GM23248 (cell line): ENCODE measurements around the gene RAB8A. TPM values are rescaled to one million over a fixed set of nuclear protein-coding genes. Genes with fewer than 3 reads are reported as not detected.

ENCODE experiments used
- DNase-seq: peaks from one replicate; pipeline ENCODE4 v3.0.0-alpha.2; 2015
- H2AFZ ChIP-seq: fragments of 200-600 bp; sonication (generic); 2 replicates; pipeline ENCODE4 v1.6.1; 2016; ENCODE audit warnings: antibody characterized with exemption
- H3F3A ChIP-seq: fragments of 200-600 bp; sonication (generic); 2 replicates; pipeline ENCODE4 v1.6.1; 2016; ENCODE audit warnings: mild to moderate bottlenecking, antibody characterized with exemption, mixed run types; ENCODE audit not compliant: insufficient read depth
- H3K27ac ChIP-seq: fragments of 200-600 bp; sonication (generic); 2 replicates; pipeline ENCODE4 v1.5.1; 2016; ENCODE audit warnings: mild to moderate bottlenecking
- H3K27me3 ChIP-seq: fragments of 200-600 bp; sonication (generic); replicated peaks from 2 replicates; pipeline ENCODE4 v1.6.1; 2016; ENCODE audit warnings: mild to moderate bottlenecking; ENCODE audit not compliant: insufficient read depth
- H3K36me3 ChIP-seq: fragments of 200-600 bp; sonication (generic); 2 replicates; pipeline ENCODE4 v1.6.1; 2016; ENCODE audit warnings: low read depth, mild to moderate bottlenecking
- H3K4me1 ChIP-seq: fragments of 200-600 bp; sonication (generic); 2 replicates; pipeline ENCODE4 v1.6.1; 2016; ENCODE audit warnings: mild to moderate bottlenecking; ENCODE audit not compliant: insufficient read depth
- H3K4me2 ChIP-seq: fragments of 200-600 bp; sonication (generic); one replicate; pipeline ENCODE4 v1.6.1; 2016; ENCODE audit warnings: mild to moderate bottlenecking; ENCODE audit not compliant: unreplicated experiment
- H3K4me3 ChIP-seq: fragments of 200-600 bp; sonication (generic); 2 replicates; pipeline ENCODE4 v1.5.1; 2016; ENCODE audit warnings: mild to moderate bottlenecking
- H3K79me2 ChIP-seq: fragments of 200-600 bp; sonication (generic); 2 replicates; pipeline ENCODE4 v1.6.1; 2016; ENCODE audit warnings: mild to moderate bottlenecking; ENCODE audit not compliant: insufficient read depth
- H3K9ac ChIP-seq: fragments of 200-600 bp; sonication (generic); 2 replicates; pipeline ENCODE4 v1.6.1; 2016; ENCODE audit warnings: mild to moderate bottlenecking
- H3K9me2 ChIP-seq: fragments of 200-600 bp; sonication (generic); 2 replicates; pipeline ENCODE4 v1.6.1; 2016; ENCODE audit warnings: mixed run types, mild to moderate bottlenecking, moderate library complexity; ENCODE audit not compliant: insufficient read depth
- H3K9me3 ChIP-seq: fragments of 200-600 bp; sonication (generic); one replicate; pipeline ENCODE4 v1.6.1; 2017; ENCODE audit warnings: low read depth
- H4K20me1 ChIP-seq: fragments of 200-600 bp; sonication (generic); 2 replicates; pipeline ENCODE4 v1.6.0; 2016; ENCODE audit not compliant: insufficient read depth
- EZH2 ChIP-seq: fragments of 200-600 bp; sonication (generic); IDR thresholded peaks from 2 replicates; pipeline ENCODE4 v1.6.1; 2018; ENCODE audit warnings: antibody characterized with exemption, mild to moderate bottlenecking; ENCODE audit not compliant: insufficient read depth, poor library complexity, severe bottlenecking
- EZH2phosphoT487 ChIP-seq: fragments of 200-600 bp; sonication (generic); IDR thresholded peaks from 2 replicates; pipeline ENCODE4 v1.6.1; 2018; ENCODE audit warnings: antibody characterized with exemption, moderate library complexity, mild to moderate bottlenecking, low read depth; ENCODE audit not compliant: insufficient read depth
- WGBS, 2 experiments: methylation state at CpG; one replicate each; pipeline ENCODE4 v1.1.6; 2015 to 2017; ENCODE audit warnings: low lambda C conversion rate in 2 of 2, low coverage in 1 of 2; ENCODE audit errors: missing lambda C conversion rate in 2 of 2; 5-methylcytosine and 5-hydroxymethylcytosine counted together
- in situ Hi-C: fragments of 300-500 bp; cut with MboI; formaldehyde crosslinking; loops from 2 replicates; pipeline ENCODE4 v1.15.0; 2020
- polyA plus RNA-seq: library from polyadenylated mRNA; unstranded; fragments of >200 nt; fragmentation: Nextera tagmentation; extraction: Ambion mirVana; gene quantifications from 2 replicates; pipeline ENCODE4 v1.2.1, GENCODE V29; 2016
- total RNA-seq: library from RNA; depleted of rRNA; stranded (reverse); fragments of >200 nt; shearing (Covaris generic); gene quantifications from 2 replicates; pipeline ENCODE4 v1.2.3, GENCODE V29; 2014

Gene RAB8A
- total and polyA plus RNA-seq, 2 experiments from 2014 or later = 42.6 to 112 TPM

DNA sequence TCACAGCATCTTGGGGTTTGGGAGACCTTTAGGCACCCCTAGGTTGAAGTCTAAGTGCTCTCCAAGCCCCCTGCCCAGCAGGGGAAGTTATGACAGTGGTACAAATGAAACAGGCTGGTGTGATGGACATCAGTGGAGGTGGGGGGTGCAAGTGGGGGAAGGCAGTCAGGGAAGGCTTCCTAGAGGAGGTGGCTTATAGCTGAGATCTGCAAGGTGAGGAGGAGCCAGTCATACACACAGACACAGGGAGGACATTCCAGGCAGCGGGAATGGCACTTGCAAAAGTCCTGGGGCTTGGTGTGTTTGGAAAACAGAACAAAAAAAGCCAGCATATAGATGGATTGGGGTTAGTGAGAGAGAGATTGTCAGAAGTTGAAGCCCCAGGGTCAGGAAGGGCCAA, 43.4 kb downstream of the RAB8A start:
- WGBS, 2 experiments = 70 to 72% methylated on average over 1 of the region's 1 CpG
- no peak for DNase-seq

GRCh38 chr19:16156904-16157303, 45.2 kb downstream of the RAB8A start:
- no peaks in the 10 kb centered on the region for H3K79me2 ChIP-seq
- no peak overlapping the region for H3K4me3 ChIP-seq
- WGBS, 2 experiments = 72 to 77% methylated on average over 6 of the region's 6 CpGs
- in situ Hi-C loops = no loop called here
- H3K9me2 ChIP-seq = no peaks in the 10 kb centered on the region
- TF ChIP-seq EZH2 (no peak), EZH2phosphoT487 (no peak)
- peaks cover 8% of the 10 kb centered on the region; the same call in 1 of the 2 replicates for H3F3A ChIP-seq
- no peak overlapping the region for H2AFZ ChIP-seq
- no peak overlapping the region for H3K27ac ChIP-seq
- no peaks in the 10 kb centered on the region for H4K20me1 ChIP-seq
- 0 out of 2 replicates have a peak, but pooled peaks cover 7% of the 10 kb centered on the region for H3K27me3 ChIP-seq
- peaks cover 10% of the 10 kb centered on the region for H3K4me1 ChIP-seq
- no peak for DNase-seq
- no peaks in the 10 kb centered on the region for H3K9me3 ChIP-seq
- no peak overlapping the region for H3K4me2 ChIP-seq
- no peak overlapping the region for H3K9ac ChIP-seq
- no peaks in the 10 kb centered on the region for H3K36me3 ChIP-seq

More for the DNA sequence above, 43.4 kb downstream of the RAB8A start:
- Histone ChIP-seq H3K9me2 (no peaks in the 10 kb centered on the region), H3K27me3 (0 out of 2 replicates have a peak, but pooled peaks cover 7% of the 10 kb centered on the region), H3K4me2 (no peak overlapping the region), H3K36me3 (no peaks in the 10 kb centered on the region), H3K9ac (no peak overlapping the region), H3F3A (no peaks in the 10 kb centered on the region), H3K27ac (no peak overlapping the region), H3K9me3 (no peaks in the 10 kb centered on the region), H3K4me1 (no peaks in the 10 kb centered on the region), H3K79me2 (no peaks in the 10 kb centered on the region), H4K20me1 (no peaks in the 10 kb centered on the region), H3K4me3 (no peak overlapping the region), H2AFZ (no peak overlapping the region)
- in situ Hi-C loops = no loop called here
- no peak for TF ChIP-seq EZH2
- no peak for TF ChIP-seq EZH2phosphoT487

- DNase-seq = no peak
- no peak overlapping the region for H3K27ac ChIP-seq
- no peaks in the 10 kb centered on the region for H3K79me2 ChIP-seq
- H3K27me3 ChIP-seq = 0 out of 2 replicates have a peak, but pooled peaks cover 7% of the 10 kb centered on the region
- no peaks in the 10 kb centered on the region for H3K9me3 ChIP-seq
- 73 to 78% methylated on average over 9 to 10 of the region's 10 CpGs for WGBS, 2 experiments
- H3F3A ChIP-seq = peaks cover 13% of the 10 kb centered on the region
- no peaks in the 10 kb centered on the region for H4K20me1 ChIP-seq
- no peak for TF ChIP-seq EZH2
- no peak for TF ChIP-seq EZH2phosphoT487
- H3K4me2 ChIP-seq = no peak overlapping the region
- no peak overlapping the region for H2AFZ ChIP-seq
- in situ Hi-C loops = no loop called here
- H3K4me3 ChIP-seq = no peak overlapping the region
- no peak overlapping the region for H3K9ac ChIP-seq
- no peaks in the 10 kb centered on the region for H3K9me2 ChIP-seq
- H3K4me1 ChIP-seq = peaks cover 10% of the 10 kb centered on the region
- H3K36me3 ChIP-seq = no peaks in the 10 kb centered on the region
These were observed 45.9 kb downstream of the RAB8A start for GRCh38 chr19:16157601-16158000.

DNA sequence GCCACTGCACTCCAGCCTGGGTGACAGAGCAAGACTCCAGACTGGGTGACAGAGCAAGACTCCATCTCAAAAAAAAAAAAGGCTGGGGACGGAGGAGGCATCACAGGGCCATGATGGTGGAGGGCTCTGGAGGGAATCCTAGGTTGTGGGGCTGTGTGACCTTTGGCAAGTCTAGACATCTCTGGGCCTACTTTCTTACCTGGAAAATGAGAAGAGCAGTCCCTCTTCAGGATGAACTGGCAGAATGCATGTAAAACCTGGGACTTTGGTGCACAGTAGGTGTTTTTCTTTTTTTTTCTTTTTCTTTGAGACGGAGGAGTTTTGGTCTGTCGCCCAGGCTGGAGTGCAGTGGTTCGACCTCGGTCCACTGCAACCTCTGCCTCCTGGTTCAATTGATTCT, 48.0 kb downstream of the RAB8A start:
- H2AFZ ChIP-seq = no peak overlapping the region
- no peaks in the 10 kb centered on the region for H3K9me2 ChIP-seq
- 0 out of 2 replicates have a peak, but pooled peaks cover 7% of the 10 kb centered on the region for H3K27me3 ChIP-seq
- H4K20me1 ChIP-seq = no peaks in the 10 kb centered on the region
- H3K4me3 ChIP-seq = no peak overlapping the region
- in situ Hi-C loops = no loop called here
- TF ChIP-seq EZH2phosphoT487 = no peak
- TF ChIP-seq EZH2 = no peak
- peaks cover 13% of the 10 kb centered on the region for H3F3A ChIP-seq
- H3K36me3 ChIP-seq = no peaks in the 10 kb centered on the region
- no peaks in the 10 kb centered on the region for H3K79me2 ChIP-seq
- no peak overlapping the region for H3K4me2 ChIP-seq
- H3K9me3 ChIP-seq = no peaks in the 10 kb centered on the region
- no peak overlapping the region for H3K9ac ChIP-seq
- H3K27ac ChIP-seq = no peak overlapping the region
- H3K4me1 ChIP-seq = peaks cover 10% of the 10 kb centered on the region
- no peak for DNase-seq
- 78 to 83% methylated on average over 5 of the region's 5 CpGs for WGBS, 2 experiments

GRCh38 chr19:16160445-16160942, 48.8 kb downstream of the RAB8A start:
- Histone ChIP-seq H3K9me2 (no peaks in the 10 kb centered on the region), H3K79me2 (no peaks in the 10 kb centered on the region), H3K4me3 (no peak overlapping the region), H3K27ac (no peak overlapping the region), H3K36me3 (no peaks in the 10 kb centered on the region), H3K4me2 (no peak overlapping the region), H3K9ac (no peak overlapping the region), H2AFZ (no peak overlapping the region), H3K27me3 (no peaks in the 10 kb centered on the region), H4K20me1 (no peaks in the 10 kb centered on the region), H3K4me1 (peaks cover 10% of the 10 kb centered on the region), H3K9me3 (no peaks in the 10 kb centered on the region), H3F3A (peaks cover 13% of the 10 kb centered on the region)
- TF ChIP-seq EZH2 (no peak), EZH2phosphoT487 (no peak)
- WGBS, 2 experiments = 57 to 70% methylated on average over 6 of the region's 6 CpGs
- in situ Hi-C loops = no loop called here
- DNase-seq = no peak
